Stomach (tissue), 9 donors: ENCODE data around the gene FAM83F. TPM values are rescaled to one million over a fixed set of nuclear protein-coding genes. Genes with fewer than 3 reads are reported as not detected.
"Not testable (repeated sequence)": the region's sequence is repeated elsewhere in the genome, so short reads cannot be mapped to it uniquely, and the experiment has no call there.

Experiments used
- DNase-seq, 2 donors: peaks; one replicate each; pipeline versions ENCODE4 v3.0.0 to v3.0.0-alpha.2; 2013 to 2019
- H3K27ac ChIP-seq, 5 donors: fragments of 200-600 bp in 4 of 5; sonication (generic) in 4 of 5; one replicate each; pipeline ENCODE4 v1.5.1; 2013 to 2019; ENCODE audit warnings: mild to moderate bottlenecking in 1 of 5, moderate library complexity in 1 of 5
- H3K27me3 ChIP-seq, 3 donors: fragments of 200-600 bp; sonication (generic); one replicate each; pipeline ENCODE4 v1.5.1; 2017 to 2019; ENCODE audit warnings: mixed run types in 1 of 3
- H3K36me3 ChIP-seq, 4 donors: fragments of 200-600 bp; sonication (generic); 1 replicate in 3 of 4; 2 replicates in 1 of 4; pipeline ENCODE4 v1.5.1; 2016 to 2019
- H3K4me1 ChIP-seq, 4 donors: fragments of 200-600 bp; sonication (generic); one replicate each; pipeline ENCODE4 v1.5.1; 2016 to 2019
- H3K4me3 ChIP-seq, 4 donors: fragments of 200-600 bp; sonication (generic) in 3 of 4; one replicate each; pipeline ENCODE4 v1.5.1; 2016 to 2019; ENCODE audit warnings: mild to moderate bottlenecking in 1 of 4
- H3K9me3 ChIP-seq, 4 donors: fragments of 200-600 bp; sonication (generic); one replicate each; pipeline ENCODE4 v1.5.1; 2016 to 2019
- CTCF ChIP-seq, 7 experiments: fragments of 450-650 bp in 4 of 7; fragments of 200-600 bp in 3 of 7; sonication (generic) in 3 of 7; IDR thresholded peaks; one replicate each; pipeline ENCODE4 v1.5.1; 2016 to 2019; ENCODE audit warnings: antibody characterized with exemption in 7 of 7, control low read depth in 2 of 7, mild to moderate bottlenecking in 1 of 7
- EP300 ChIP-seq: sonication (generic); formaldehyde crosslinking; IDR thresholded peaks from one replicate; pipeline ENCODE4 v1.6.1; 2017; ENCODE audit warnings: antibody characterized with exemption
- POLR2A ChIP-seq, 4 donors: fragments of 450-650 bp; IDR thresholded peaks; one replicate each; pipeline ENCODE4 v1.6.1; 2016; ENCODE audit warnings: antibody characterized with exemption in 4 of 4, control low read depth in 2 of 4, mild to moderate bottlenecking in 1 of 4, moderate library complexity in 1 of 4
- POLR2AphosphoS5 ChIP-seq, 3 donors: sonication (generic); formaldehyde crosslinking; IDR thresholded peaks; one replicate each; pipeline ENCODE4 v1.6.1; 2016; ENCODE audit warnings: antibody characterized with exemption in 3 of 3
- WGBS, 5 donors: extraction: QIAGEN DNeasy Blood & Tissue Kit in 3 of 5; methylation state at CpG; one replicate each; pipeline versions ENCODE4 v1.1.5 to v1.1.7; 2013 to 2018; 5-methylcytosine and 5-hydroxymethylcytosine counted together
- intact Hi-C: fragments of 100-400 bp; cut with DNase I; formaldehyde crosslinking; loops from one replicate; pipeline ENCODE4 v1.15.1; 2023; ENCODE audit warnings: low total_unique reads
- polyA plus RNA-seq, 3 donors: library from polyadenylated mRNA; stranded (reverse); fragments of 200-250 nt; gene quantifications; one replicate each; pipeline ENCODE4 v1.2.3, GENCODE V29; 2013
- total RNA-seq, 5 donors: library from RNA; depleted of rRNA; stranded (reverse); fragments of >200 nt; gene quantifications; one replicate each; pipeline versions ENCODE4 v1.1.0 to v1.2.3, GENCODE V29; 2014 to 2016
- donor health status: healthy with polysubstance abuse.
- donor health status: Bipolar disorder and iron deficiency.
- donor health status: healthy.

Gene FAM83F
- total and polyA plus RNA-seq, 8 donors: under 0.01 to 17.4 (median 7.6) TPM

DNA sequence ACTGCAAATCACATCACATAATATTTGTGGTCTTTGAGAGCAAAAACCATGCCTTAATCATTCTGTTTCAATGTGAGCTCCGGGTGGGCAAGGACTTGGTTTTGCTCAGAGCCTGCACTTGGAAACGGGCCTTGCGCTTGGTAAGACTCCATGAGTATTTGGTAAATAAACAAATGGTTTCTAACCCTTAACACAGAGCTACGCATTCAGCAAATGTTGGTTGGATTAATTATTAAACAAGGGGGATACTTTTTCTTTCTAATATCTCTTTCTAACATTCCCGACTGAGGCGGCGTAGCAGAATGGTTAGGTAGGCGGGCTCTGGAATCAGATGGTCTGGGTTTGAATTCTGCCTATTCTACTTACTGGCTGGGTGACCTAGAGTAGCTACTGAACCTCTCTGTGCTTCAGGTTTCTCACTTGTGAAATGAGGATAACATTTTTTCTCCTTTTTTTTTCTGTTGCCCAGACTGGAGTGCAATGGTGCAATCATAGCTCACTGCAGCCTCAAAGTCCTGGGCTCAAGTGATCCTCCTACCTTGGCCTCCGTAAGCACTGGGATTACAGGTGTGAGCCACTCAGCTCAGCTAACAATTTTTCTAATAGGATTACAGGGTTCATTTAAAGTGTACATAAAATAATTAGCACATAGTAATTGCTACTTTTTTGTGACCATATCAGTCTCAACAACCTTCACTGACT, 3.4 kb upstream of the FAM83F start:
- Histone ChIP-seq H3K36me3 (no peaks in the 10 kb centered on the region), H3K4me3 (no peak overlapping the region), H3K27me3 (peaks cover 0 to 26% (median 13%) of the 10 kb centered on the region in 3 donors), H3K27ac (peak overlapping the region in 2 of 5 donors; percentile 4 to 42), H3K4me1 (peaks cover 10 to 49% (median 34%) of the 10 kb centered on the region in 4 donors), H3K9me3 (no peaks in the 10 kb centered on the region)
- 31 to 55% (median 42%) methylated on average over 9 of the region's 9 CpGs for WGBS, 5 donors
- DNase-seq: peak in 1 of 2 donors; percentile 72
- intact Hi-C loops: no loop called here
- TF ChIP-seq POLR2AphosphoS5 (IDR thresholded peaks at IDR 0.05): no peak
- no peak for TF ChIP-seq EP300
- TF ChIP-seq CTCF (IDR thresholded peaks at IDR 0.05): no peak
- TF ChIP-seq POLR2A (IDR thresholded peaks at IDR 0.05): no peak

- intact Hi-C loops: no loop called here
- H3K27me3 ChIP-seq: peaks cover 0 to 26% (median 13%) of the 10 kb centered on the region in 3 donors
- 40 to 73% (median 70%) methylated on average over 5 of the region's 5 CpGs for WGBS, 5 donors
These were observed 2.5 kb upstream of the FAM83F start for GRCh38 chr22:39992088-39992826.

DNA sequence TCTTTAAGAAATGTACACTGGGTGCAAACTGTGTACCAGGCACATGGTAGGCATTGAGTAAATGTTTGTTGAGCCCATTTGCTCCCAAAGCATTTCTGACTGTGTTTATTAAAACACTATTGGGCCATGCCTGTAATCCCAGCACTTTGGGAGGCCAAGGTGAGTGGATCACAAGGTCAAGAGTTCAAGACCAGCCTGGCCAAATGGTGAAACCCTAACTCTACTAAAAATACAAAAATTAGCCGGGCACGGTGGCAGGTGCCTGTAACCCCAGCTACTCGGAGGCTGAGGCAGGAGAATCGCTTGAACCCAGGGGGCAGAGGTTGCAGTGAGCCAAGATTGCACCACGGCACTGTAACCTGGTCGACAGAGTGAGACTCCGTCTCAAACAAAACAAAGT, 1.9 kb upstream of the FAM83F start:
- H3K9me3 ChIP-seq, H3K36me3 ChIP-seq, H3K27ac ChIP-seq, DNase-seq, H3K4me3 ChIP-seq, intact Hi-C loops: not testable (repeated sequence)
- peaks cover 17 to 61% (median 45%) of the 10 kb centered on the region in 4 donors for H3K4me1 ChIP-seq
- peaks cover 0 to 26% (median 13%) of the 10 kb centered on the region in 3 donors for H3K27me3 ChIP-seq
- 67 to 92% (median 82%) methylated on average over 7 of the region's 7 CpGs for WGBS, 5 donors

More at GRCh38 chr22:39992088-39992826, 2.5 kb upstream of the FAM83F start:
- no peaks in the 10 kb centered on the region for H3K36me3 ChIP-seq
- peak overlapping the region in 1 of 5 donors; percentile 42 for H3K27ac ChIP-seq
- H3K9me3 ChIP-seq: no peaks in the 10 kb centered on the region
- H3K4me1 ChIP-seq: peaks cover 11 to 55% (median 39%) of the 10 kb centered on the region in 4 donors
- no peak for DNase-seq
- H3K4me3 ChIP-seq: no peak overlapping the region
- TF ChIP-seq CTCF (IDR thresholded peaks at IDR 0.05): no peak
- TF ChIP-seq POLR2AphosphoS5 (IDR thresholded peaks at IDR 0.05): no peak
- no peak for TF ChIP-seq POLR2A (IDR thresholded peaks at IDR 0.05)
- TF ChIP-seq EP300: no peak

GRCh38 chr22:39994041-39994565, 651 bp upstream of the FAM83F start:
- TF ChIP-seq POLR2A (IDR thresholded peaks at IDR 0.05) (no peak), CTCF (IDR thresholded peaks at IDR 0.05) (no peak), EP300 (no peak), POLR2AphosphoS5 (IDR thresholded peaks at IDR 0.05) (no peak)
- Histone ChIP-seq H3K4me1 (peaks cover 29 to 74% (median 57%) of the 10 kb centered on the region in 4 donors), H3K27me3 (peaks cover 0 to 26% (median 13%) of the 10 kb centered on the region in 3 donors), H3K36me3 (no peaks in the 10 kb centered on the region), H3K27ac (peak overlapping the region in 2 of 5 donors; percentile 41 to 86), H3K4me3 (peak overlapping the region; percentile 46 to 53 (median 50)), H3K9me3 (no peaks in the 10 kb centered on the region)
- intact Hi-C loops: no loop called here
- 17 to 46% (median 28%) methylated on average over 14 to 20 of the region's 20 CpGs for WGBS, 5 donors
- peak in 1 of 2 donors; percentile 67 for DNase-seq
